Measurements from ENCODE around the gene FAM170B.
A peak's percentile ranks its signal among the peaks of the same experiment; 100 is the strongest.

FAM170B gene

GRCh38 chr10:49111320-49111698, 22.5 kb downstream of the FAM170B start:
- H3K27ac ChIP-seq, result no peak overlapping the region

GRCh38 chr10:49110684-49111319, 23.0 kb downstream of the FAM170B start:
- H3K27ac ChIP-seq, result no peak overlapping the region
- no peak overlapping the region for H3K4me3 ChIP-seq

More at GRCh38 chr10:49111320-49111698, 22.5 kb downstream of the FAM170B start:
- no peak overlapping the region for H3K4me3 ChIP-seq

GRCh38 chr10:49109669-49110340, 24.0 kb downstream of the FAM170B start:
- Histone ChIP-seq H3K27ac (no peak overlapping the region), H3K4me3 (no peak overlapping the region)

- Histone ChIP-seq H3K27ac (no peak overlapping the region), H3K4me3 (no peak overlapping the region)
Observed at GRCh38 chr10:49108656-49109055, 25.2 kb downstream of the FAM170B start.

GRCh38 chr10:49107887-49108267, 25.9 kb downstream of the FAM170B start:
- H3K27ac ChIP-seq, result no peak overlapping the region

GRCh38 chr10:49107111-49107886, 26.5 kb downstream of the FAM170B start:
- Histone ChIP-seq H3K4me3 (no peak overlapping the region), H3K27ac (peak overlapping the region in 1 of 21 experiments; percentile 47)

More at GRCh38 chr10:49107887-49108267, 25.9 kb downstream of the FAM170B start:
- H3K4me3 ChIP-seq, result no peak overlapping the region

GRCh38 chr10:49106451-49106850, 27.4 kb downstream of the FAM170B start:
- Histone ChIP-seq H3K4me3 (no peak overlapping the region), H3K27ac (no peak overlapping the region)

- no peak overlapping the region for H3K27ac ChIP-seq
- H3K4me3 ChIP-seq, result no peak overlapping the region
Observed at GRCh38 chr10:49105076-49105475, 28.7 kb downstream of the FAM170B start.

GRCh38 chr10:49104323-49104722, 29.5 kb downstream of the FAM170B start:
- Histone ChIP-seq H3K27ac (peak overlapping the region in 1 of 21 experiments; percentile 29), H3K4me3 (no peak overlapping the region)

- no peak overlapping the region for H3K4me3 ChIP-seq
- no peak overlapping the region for H3K27ac ChIP-seq
Observed at GRCh38 chr10:49103761-49104160, 30.1 kb downstream of the FAM170B start.

GRCh38 chr10:49099046-49099445, 34.8 kb downstream of the FAM170B start:
- Histone ChIP-seq H3K27ac (no peak overlapping the region), H3K4me3 (no peak overlapping the region)

GRCh38 chr10:49096890-49097445, 36.9 kb downstream of the FAM170B start:
- no peak overlapping the region for H3K27ac ChIP-seq

GRCh38 chr10:49094646-49095045, 39.2 kb downstream of the FAM170B start:
- Histone ChIP-seq H3K4me3 (no peak overlapping the region), H3K27ac (no peak overlapping the region)

More at GRCh38 chr10:49096890-49097445, 36.9 kb downstream of the FAM170B start:
- H3K4me3 ChIP-seq, result no peak overlapping the region

- no peak overlapping the region for H3K4me3 ChIP-seq
- no peak overlapping the region for H3K27ac ChIP-seq
Observed at GRCh38 chr10:49093922-49094321, 39.9 kb downstream of the FAM170B start.

GRCh38 chr10:49092477-49092876, 41.3 kb downstream of the FAM170B start:
- Histone ChIP-seq H3K4me3 (no peak overlapping the region), H3K27ac (no peak overlapping the region)

- Histone ChIP-seq H3K4me3 (no peak overlapping the region), H3K27ac (no peak overlapping the region)
Observed at GRCh38 chr10:49091450-49092210, 42.2 kb downstream of the FAM170B start.

- H3K4me3 ChIP-seq, result no peak overlapping the region
- no peak overlapping the region for H3K27ac ChIP-seq
Observed at GRCh38 chr10:49090696-49091380, 43.0 kb downstream of the FAM170B start.

GRCh38 chr10:49090189-49090575, 43.6 kb downstream of the FAM170B start:
- no peak overlapping the region for H3K27ac ChIP-seq
- no peak overlapping the region for H3K4me3 ChIP-seq

- no peak overlapping the region for H3K27ac ChIP-seq
- no peak overlapping the region for H3K4me3 ChIP-seq
Observed at GRCh38 chr10:49089557-49090188, 44.1 kb downstream of the FAM170B start.
